Fibroblast of mammary gland (primary cell): ENCODE measurements around the gene LRRC47.

Experiments
- DNase-seq: peaks from one replicate; pipeline ENCODE4 v3.0.0-alpha.2; 2010; ENCODE audit warnings: low read depth
- H3K4me3 ChIP-seq: 2 replicates; pipeline ENCODE4 v1.5.1; 2011; ENCODE audit warnings: low read depth, mild to moderate bottlenecking, low read length, moderate library complexity; ENCODE audit not compliant: control insufficient read depth
- CTCF ChIP-seq: conservative IDR thresholded peaks from 2 replicates; pipeline ENCODE4 v1.5.1; 2011; ENCODE audit warnings: low read depth, low read length, inconsistent platforms; ENCODE audit not compliant: control insufficient read depth, insufficient read depth

LRRC47 gene

GRCh38 chr1:3779265-3779911 lies 16.9 kb downstream of the LRRC47 start:
- no peak for DNase-seq
- TF ChIP-seq CTCF, result no peak
- H3K4me3 ChIP-seq, result no peak overlapping the region

- no peak for DNase-seq
- no peak overlapping the region for H3K4me3 ChIP-seq
Measured at GRCh38 chr1:3778590-3779264, 17.6 kb downstream of the LRRC47 start.

GRCh38 chr1:3777647-3778589 lies 18.4 kb downstream of the LRRC47 start:
- DNase-seq, result no peak
- H3K4me3 ChIP-seq, result no peak overlapping the region
- TF ChIP-seq CTCF, result no peak

More at GRCh38 chr1:3778590-3779264, 17.6 kb downstream of the LRRC47 start:
- TF ChIP-seq CTCF, result no peak

- no peak for DNase-seq
Measured at GRCh38 chr1:3777078-3777547, 19.2 kb downstream of the LRRC47 start.

GRCh38 chr1:3776231-3776961 lies 19.9 kb downstream of the LRRC47 start:
- no peak overlapping the region for H3K4me3 ChIP-seq
- no peak for DNase-seq
- TF ChIP-seq CTCF, result no peak

More at GRCh38 chr1:3777078-3777547, 19.2 kb downstream of the LRRC47 start:
- no peak for TF ChIP-seq CTCF
- no peak overlapping the region for H3K4me3 ChIP-seq
